Panc1 (cell line): ENCODE data around the gene DCC.

Experiments used
- POLR2AphosphoS5 ChIP-seq: IDR thresholded peaks from 2 replicates; pipeline ENCODE4 v1.6.1; 2012; ENCODE audit warnings: mild to moderate bottlenecking, low read depth, low read length, moderate library complexity
- SIN3A ChIP-seq: IDR thresholded peaks from 2 replicates; pipeline ENCODE4 v1.6.1; 2012; ENCODE audit warnings: low read depth, mild to moderate bottlenecking, low read length, moderate library complexity, borderline replicate concordance; ENCODE audit not compliant: insufficient read depth
- TF ChIP-seq, protein P1 (sequence below): fragments of 450-650 bp; IDR thresholded peaks from 2 replicates; pipeline ENCODE4 v1.5.1; 2017; ENCODE audit warnings: mild to moderate bottlenecking
- TF ChIP-seq, protein P2 (sequence below), 2 experiments: IDR thresholded peaks; 2 replicates each; pipeline ENCODE4 v1.6.1; 2011 to 2012; ENCODE audit warnings: low read depth in 2 of 2, control low read depth in 1 of 2, low read length in 1 of 2, mild to moderate bottlenecking in 1 of 2, moderate library complexity in 1 of 2; ENCODE audit not compliant: insufficient read depth in 1 of 2

DNA sequence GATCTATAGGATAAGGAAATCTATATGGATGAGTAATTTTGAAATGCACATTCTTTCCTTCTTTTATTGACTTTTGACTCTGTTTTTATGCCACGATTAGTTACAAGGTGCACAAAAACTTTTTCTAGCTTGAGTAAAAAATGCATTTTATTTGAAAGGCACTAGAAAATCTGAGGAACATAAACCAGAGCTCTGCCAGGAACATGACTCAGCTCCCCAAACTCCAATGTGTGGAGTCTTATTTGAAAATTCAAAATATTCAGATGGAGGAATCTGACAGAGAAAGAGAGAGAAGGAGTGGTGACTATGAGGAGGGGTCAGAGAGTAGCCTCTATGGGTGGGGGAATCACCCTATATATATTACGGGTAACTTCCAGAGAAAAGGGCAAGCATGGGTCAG, 231.0 kb downstream of the DCC start:
- TF ChIP-seq, protein P1, sequence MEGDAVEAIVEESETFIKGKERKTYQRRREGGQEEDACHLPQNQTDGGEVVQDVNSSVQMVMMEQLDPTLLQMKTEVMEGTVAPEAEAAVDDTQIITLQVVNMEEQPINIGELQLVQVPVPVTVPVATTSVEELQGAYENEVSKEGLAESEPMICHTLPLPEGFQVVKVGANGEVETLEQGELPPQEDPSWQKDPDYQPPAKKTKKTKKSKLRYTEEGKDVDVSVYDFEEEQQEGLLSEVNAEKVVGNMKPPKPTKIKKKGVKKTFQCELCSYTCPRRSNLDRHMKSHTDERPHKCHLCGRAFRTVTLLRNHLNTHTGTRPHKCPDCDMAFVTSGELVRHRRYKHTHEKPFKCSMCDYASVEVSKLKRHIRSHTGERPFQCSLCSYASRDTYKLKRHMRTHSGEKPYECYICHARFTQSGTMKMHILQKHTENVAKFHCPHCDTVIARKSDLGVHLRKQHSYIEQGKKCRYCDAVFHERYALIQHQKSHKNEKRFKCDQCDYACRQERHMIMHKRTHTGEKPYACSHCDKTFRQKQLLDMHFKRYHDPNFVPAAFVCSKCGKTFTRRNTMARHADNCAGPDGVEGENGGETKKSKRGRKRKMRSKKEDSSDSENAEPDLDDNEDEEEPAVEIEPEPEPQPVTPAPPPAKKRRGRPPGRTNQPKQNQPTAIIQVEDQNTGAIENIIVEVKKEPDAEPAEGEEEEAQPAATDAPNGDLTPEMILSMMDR, result no peak
- TF ChIP-seq POLR2AphosphoS5 (no peak), SIN3A (no peak)
- TF ChIP-seq, protein P2, sequence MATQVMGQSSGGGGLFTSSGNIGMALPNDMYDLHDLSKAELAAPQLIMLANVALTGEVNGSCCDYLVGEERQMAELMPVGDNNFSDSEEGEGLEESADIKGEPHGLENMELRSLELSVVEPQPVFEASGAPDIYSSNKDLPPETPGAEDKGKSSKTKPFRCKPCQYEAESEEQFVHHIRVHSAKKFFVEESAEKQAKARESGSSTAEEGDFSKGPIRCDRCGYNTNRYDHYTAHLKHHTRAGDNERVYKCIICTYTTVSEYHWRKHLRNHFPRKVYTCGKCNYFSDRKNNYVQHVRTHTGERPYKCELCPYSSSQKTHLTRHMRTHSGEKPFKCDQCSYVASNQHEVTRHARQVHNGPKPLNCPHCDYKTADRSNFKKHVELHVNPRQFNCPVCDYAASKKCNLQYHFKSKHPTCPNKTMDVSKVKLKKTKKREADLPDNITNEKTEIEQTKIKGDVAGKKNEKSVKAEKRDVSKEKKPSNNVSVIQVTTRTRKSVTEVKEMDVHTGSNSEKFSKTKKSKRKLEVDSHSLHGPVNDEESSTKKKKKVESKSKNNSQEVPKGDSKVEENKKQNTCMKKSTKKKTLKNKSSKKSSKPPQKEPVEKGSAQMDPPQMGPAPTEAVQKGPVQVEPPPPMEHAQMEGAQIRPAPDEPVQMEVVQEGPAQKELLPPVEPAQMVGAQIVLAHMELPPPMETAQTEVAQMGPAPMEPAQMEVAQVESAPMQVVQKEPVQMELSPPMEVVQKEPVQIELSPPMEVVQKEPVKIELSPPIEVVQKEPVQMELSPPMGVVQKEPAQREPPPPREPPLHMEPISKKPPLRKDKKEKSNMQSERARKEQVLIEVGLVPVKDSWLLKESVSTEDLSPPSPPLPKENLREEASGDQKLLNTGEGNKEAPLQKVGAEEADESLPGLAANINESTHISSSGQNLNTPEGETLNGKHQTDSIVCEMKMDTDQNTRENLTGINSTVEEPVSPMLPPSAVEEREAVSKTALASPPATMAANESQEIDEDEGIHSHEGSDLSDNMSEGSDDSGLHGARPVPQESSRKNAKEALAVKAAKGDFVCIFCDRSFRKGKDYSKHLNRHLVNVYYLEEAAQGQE (IDR thresholded peaks at IDR 0.05; ENCODE audit: insufficient read depth in 1 of 2, low read depth in 2 of 2, low read length in 1 of 2), result no peak
